Ishikawa (cell line): Measurements from ENCODE around the gene ZBTB2.

Source experiments
- CEBPB ChIP-seq: IDR thresholded peaks from 2 replicates; pipeline ENCODE4 v1.6.1; 2012
- CREB1 ChIP-seq: IDR thresholded peaks from 2 replicates; pipeline ENCODE4 v1.6.1; 2012; ENCODE audit warnings: low read depth
- EP300 ChIP-seq: IDR thresholded peaks from 2 replicates; pipeline ENCODE4 v1.6.1; 2012; ENCODE audit warnings: borderline replicate concordance
- FOXM1 ChIP-seq: IDR thresholded peaks from 2 replicates; pipeline ENCODE4 v1.6.1; 2012; ENCODE audit warnings: low read depth, borderline replicate concordance
- MAX ChIP-seq: IDR thresholded peaks from 2 replicates; pipeline ENCODE4 v1.6.1; 2012
- REST ChIP-seq: IDR thresholded peaks from 2 replicates; pipeline ENCODE4 v1.6.1; 2012; ENCODE audit warnings: low read depth, mild to moderate bottlenecking
- TAF1 ChIP-seq: IDR thresholded peaks from 2 replicates; pipeline ENCODE4 v1.6.1; 2012; ENCODE audit warnings: low read depth, mild to moderate bottlenecking
- TCF12 ChIP-seq: IDR thresholded peaks from 2 replicates; pipeline ENCODE4 v1.6.1; 2012; ENCODE audit warnings: low read depth
- TEAD4 ChIP-seq: IDR thresholded peaks from 2 replicates; pipeline ENCODE4 v1.6.1; 2012
- ZBTB7A ChIP-seq: IDR thresholded peaks from 2 replicates; pipeline ENCODE4 v1.6.1; 2012; ENCODE audit warnings: low read depth

- no peak for TF ChIP-seq FOXM1
- TF ChIP-seq REST, result no peak
- no peak for TF ChIP-seq TCF12
- no peak for TF ChIP-seq CEBPB
- TF ChIP-seq MAX, result no peak
- no peak for TF ChIP-seq EP300
- no peak for TF ChIP-seq CREB1
- TF ChIP-seq ZBTB7A, result no peak
- no peak for TF ChIP-seq TEAD4
- no peak for TF ChIP-seq TAF1
Measured at GRCh38 chr6:151437401-151437800, 46.0 kb upstream of the ZBTB2 start.
